HG03571 (cell line): Measurements from ENCODE around the gene CLCA4.

ENCODE experiments used
- ATAC-seq: cut with Tn5 transposase; IDR thresholded peaks from one replicate; pipeline ENCODE4 v1.9.1; 2021; ENCODE audit not compliant: unreplicated experiment

Gene CLCA4

GRCh38 chr1:86523670-86524354 lies 23.1 kb upstream of the CLCA4 start:
- no peak for ATAC-seq

- ATAC-seq: no peak
Observed at GRCh38 chr1:86527306-86527705, 19.6 kb upstream of the CLCA4 start.

- no peak for ATAC-seq
Observed at GRCh38 chr1:86530211-86530845, 16.6 kb upstream of the CLCA4 start.

- ATAC-seq: no peak
Observed at GRCh38 chr1:86537928-86538695, 8.8 kb upstream of the CLCA4 start.

GRCh38 chr1:86538775-86539174 lies 8.1 kb upstream of the CLCA4 start:
- no peak for ATAC-seq

GRCh38 chr1:86541859-86542258 lies 5.0 kb upstream of the CLCA4 start:
- no peak for ATAC-seq

- ATAC-seq: no peak
Observed at GRCh38 chr1:86542631-86543030, 4.2 kb upstream of the CLCA4 start.

- ATAC-seq: no peak
Observed at GRCh38 chr1:86548839-86549238, 2.0 kb downstream of the CLCA4 start.

- ATAC-seq: no peak
Observed at GRCh38 chr1:86551305-86551704, 4.4 kb downstream of the CLCA4 start.

GRCh38 chr1:86552376-86552775 lies 5.5 kb downstream of the CLCA4 start:
- ATAC-seq: no peak

- no peak for ATAC-seq
Observed at GRCh38 chr1:86557739-86558138, 10.9 kb downstream of the CLCA4 start.

GRCh38 chr1:86563849-86564248 lies 17.0 kb downstream of the CLCA4 start:
- no peak for ATAC-seq

GRCh38 chr1:86567341-86567740 lies 20.5 kb downstream of the CLCA4 start:
- ATAC-seq: no peak

GRCh38 chr1:86567878-86568277 lies 21.0 kb downstream of the CLCA4 start:
- no peak for ATAC-seq

- no peak for ATAC-seq
Observed at GRCh38 chr1:86573763-86574484, 27.0 kb downstream of the CLCA4 start.

- ATAC-seq: no peak
Observed at GRCh38 chr1:86581231-86581630, 34.4 kb downstream of the CLCA4 start.

GRCh38 chr1:86582161-86582560 lies 35.3 kb downstream of the CLCA4 start:
- no peak for ATAC-seq

GRCh38 chr1:86583032-86583431 lies 36.2 kb downstream of the CLCA4 start:
- no peak for ATAC-seq

GRCh38 chr1:86583593-86583992 lies 36.7 kb downstream of the CLCA4 start:
- no peak for ATAC-seq

GRCh38 chr1:86594284-86594770 lies 47.4 kb downstream of the CLCA4 start:
- ATAC-seq: no peak

- no peak for ATAC-seq
Observed at GRCh38 chr1:86596224-86596623, 49.3 kb downstream of the CLCA4 start.
